Ascending aorta (tissue), 2 donors: ENCODE measurements around the gene STARD4. TPM values are rescaled to one million over a fixed set of nuclear protein-coding genes. Genes with fewer than 3 reads are reported as not detected.
A peak's percentile ranks its signal among the peaks of the same experiment; 100 is the strongest.

Experiments
- DNase-seq, 2 donors: peaks; one replicate each; pipeline ENCODE4 v3.0.0-alpha.2; 2019; ENCODE audit warnings: low spot score in 2 of 2
- H3K27ac ChIP-seq, 2 donors: fragments of 200-600 bp; sonication (generic); one replicate each; pipeline ENCODE4 v1.5.1; 2016 to 2017; ENCODE audit warnings: mild to moderate bottlenecking in 1 of 2
- H3K27me3 ChIP-seq: fragments of 200-600 bp; sonication (generic); one replicate; pipeline ENCODE4 v1.5.1; 2017
- H3K36me3 ChIP-seq, 2 donors: fragments of 200-600 bp; sonication (generic); one replicate each; pipeline ENCODE4 v1.5.1; 2016
- H3K4me1 ChIP-seq, 2 donors: fragments of 200-600 bp; sonication (generic); one replicate each; pipeline ENCODE4 v1.5.1; 2016 to 2017; ENCODE audit warnings: mild to moderate bottlenecking in 1 of 2
- H3K4me3 ChIP-seq, 2 donors: fragments of 200-600 bp; sonication (generic); one replicate each; pipeline ENCODE4 v1.5.1; 2016 to 2017; ENCODE audit warnings: mild to moderate bottlenecking in 1 of 2
- H3K9me3 ChIP-seq, 2 donors: fragments of 200-600 bp; sonication (generic); one replicate each; pipeline ENCODE4 v1.5.1; 2016
- CTCF ChIP-seq, 3 experiments: fragments of 200-600 bp in 2 of 3; fragments of 450-650 bp in 1 of 3; sonication (generic) in 2 of 3; IDR thresholded peaks; one replicate each; pipeline ENCODE4 v1.5.1; 2016 to 2019; ENCODE audit warnings: antibody characterized with exemption in 3 of 3, mild to moderate bottlenecking in 1 of 3, moderate library complexity in 1 of 3
- intact Hi-C: fragments of 100-400 bp; cut with DNase I; formaldehyde crosslinking; loops from one replicate; pipeline ENCODE4 v1.15.1; 2023
- total RNA-seq: library from RNA; depleted of rRNA; stranded (reverse); fragments of >200 nt; gene quantifications from one replicate; pipeline ENCODE4 v1.1.0, GENCODE V29; 2016

STARD4 gene
- 1.5 TPM for total RNA-seq

DNA sequence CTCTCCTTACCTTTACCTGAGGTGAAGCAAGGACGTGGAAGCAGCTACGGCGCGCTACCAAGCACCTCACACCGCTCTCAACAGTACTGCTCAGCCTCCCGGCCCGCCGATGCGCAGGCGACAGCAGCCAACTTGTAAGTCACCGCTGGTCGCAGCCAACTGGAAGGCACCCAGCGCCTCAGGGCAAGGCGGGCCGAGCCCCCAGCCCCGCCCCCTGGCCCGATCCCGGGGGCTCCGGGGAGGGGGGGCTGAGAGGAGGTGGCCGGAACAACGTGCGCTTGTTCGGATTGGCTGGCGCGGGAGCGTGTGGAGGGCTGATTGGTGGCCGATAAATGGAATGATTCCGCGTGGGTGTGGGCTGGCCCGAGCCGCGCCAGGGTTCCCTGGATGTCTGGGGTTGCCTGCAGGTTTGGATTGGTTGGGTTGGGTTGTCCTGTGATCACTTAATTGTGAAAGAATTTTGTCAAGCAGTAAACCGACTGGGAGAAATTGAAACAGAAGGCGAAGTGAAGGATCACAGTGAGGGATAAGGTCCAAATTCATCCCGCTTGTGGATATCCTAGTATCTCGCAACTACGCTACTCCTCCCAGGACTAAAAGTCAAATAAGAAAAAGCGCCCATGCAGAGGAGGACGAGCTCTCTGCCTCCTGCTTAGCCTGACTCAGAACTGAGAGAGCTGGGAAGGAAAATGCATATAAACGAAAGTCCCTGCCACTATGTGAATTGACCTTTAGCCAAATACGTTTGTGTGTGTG is at the start of gene STARD4:
Gene STARD4, minus strand, starts transcription at position 161 of the 756 bp plus-strand sequence. CDS start 5,102 bp downstream, outside the sequence.
- intact Hi-C loops = loop anchor here (2.0 to 10.0 kb wide), 3 partner anchors 245 to 778 kb away; partner anchors contain the start of genes NREP, SLC25A46 and WDR36
- Histone ChIP-seq H3K9me3 (no peaks in the 10 kb centered on the region), H3K27ac (peak within 1 kb of the TSS; percentile 86 to 89), H3K36me3 (no peaks in the 10 kb centered on the region), H3K27me3 (no peaks in the 10 kb centered on the region), H3K4me3 (peak within 1 kb of the TSS; percentile 89 to 90), H3K4me1 (peaks cover 0 to 2% of the 10 kb centered on the region in 2 donors)
- no peak for TF ChIP-seq CTCF (IDR thresholded peaks at IDR 0.05)
- DNase-seq = peak; percentile 90 to 98

DNA sequence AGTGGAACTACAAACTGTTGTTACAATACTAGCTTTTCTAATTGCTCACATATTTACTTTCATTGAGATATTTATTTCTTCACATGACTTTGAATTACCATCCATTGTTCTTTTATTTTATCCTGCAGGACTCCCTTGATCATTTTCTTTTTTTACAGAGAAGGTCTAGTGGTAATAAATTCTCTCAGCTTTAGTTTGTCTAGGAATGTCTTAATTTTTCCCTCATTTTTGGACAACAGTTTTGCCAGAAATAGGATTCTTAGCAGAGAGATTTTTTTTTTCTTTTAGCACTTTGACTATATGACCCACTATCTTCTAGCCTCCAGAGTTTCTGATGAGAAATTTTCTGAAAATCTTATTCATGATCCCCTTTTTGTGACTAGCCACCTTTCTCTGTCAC is 47.3 kb upstream of the STARD4 start:
- Histone ChIP-seq H3K27me3 (no peaks in the 10 kb centered on the region), H3K36me3 (no peaks in the 10 kb centered on the region), H3K27ac (no peak overlapping the region), H3K4me1 (no peaks in the 10 kb centered on the region), H3K4me3 (no peak overlapping the region), H3K9me3 (peaks cover 0 to 6% of the 10 kb centered on the region in 2 donors)
- no peak for DNase-seq
- TF ChIP-seq CTCF (IDR thresholded peaks at IDR 0.05) = no peak
- intact Hi-C loops = loop anchor here (10.0 kb wide), 1 partner anchor 445 kb away; no protein-coding TSS in a partner anchor

DNA sequence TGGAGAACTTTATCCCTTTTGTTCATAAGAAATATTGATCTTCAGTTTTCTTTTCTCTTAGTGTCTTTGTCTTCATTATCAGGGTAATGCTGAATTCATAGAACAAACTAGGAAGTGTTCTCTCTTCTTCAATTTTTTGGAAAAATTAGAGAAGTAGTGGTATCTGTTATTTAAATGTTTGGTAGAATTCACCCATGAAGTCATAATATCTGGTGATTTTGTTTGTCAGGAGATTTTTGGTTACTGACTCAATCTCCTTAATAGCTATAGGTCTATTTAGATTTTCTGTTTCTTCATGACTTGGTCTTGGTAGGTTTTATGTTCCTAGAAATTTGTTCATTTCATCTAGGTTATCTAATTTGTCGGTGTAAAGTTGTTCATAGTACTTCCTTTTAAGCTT is 45.4 kb upstream of the STARD4 start:
- DNase-seq = no peak
- intact Hi-C loops = loop anchor here (10.0 kb wide), 1 partner anchor 447 kb away; no protein-coding TSS in a partner anchor
- no peak overlapping the region for H3K4me3 ChIP-seq
- no peak for TF ChIP-seq CTCF (IDR thresholded peaks at IDR 0.05)
- H3K36me3 ChIP-seq = no peaks in the 10 kb centered on the region
- peaks cover 0 to 6% of the 10 kb centered on the region in 2 donors for H3K9me3 ChIP-seq
- H3K4me1 ChIP-seq = no peaks in the 10 kb centered on the region
- H3K27me3 ChIP-seq = no peaks in the 10 kb centered on the region
- no peak overlapping the region for H3K27ac ChIP-seq

- Histone ChIP-seq H3K27me3 (no peaks in the 10 kb centered on the region), H3K4me3 (no peak overlapping the region), H3K4me1 (no peaks in the 10 kb centered on the region), H3K36me3 (no peaks in the 10 kb centered on the region), H3K27ac (no peak overlapping the region), H3K9me3 (peaks cover 0 to 6% of the 10 kb centered on the region in 2 donors)
- DNase-seq = no peak
- intact Hi-C loops = loop anchor here (10.0 kb wide), 1 partner anchor 448 kb away; no protein-coding TSS in a partner anchor
- no peak for TF ChIP-seq CTCF (IDR thresholded peaks at IDR 0.05)
These were observed 44.8 kb upstream of the STARD4 start for GRCh38 chr5:111557111-111557510.

DNA sequence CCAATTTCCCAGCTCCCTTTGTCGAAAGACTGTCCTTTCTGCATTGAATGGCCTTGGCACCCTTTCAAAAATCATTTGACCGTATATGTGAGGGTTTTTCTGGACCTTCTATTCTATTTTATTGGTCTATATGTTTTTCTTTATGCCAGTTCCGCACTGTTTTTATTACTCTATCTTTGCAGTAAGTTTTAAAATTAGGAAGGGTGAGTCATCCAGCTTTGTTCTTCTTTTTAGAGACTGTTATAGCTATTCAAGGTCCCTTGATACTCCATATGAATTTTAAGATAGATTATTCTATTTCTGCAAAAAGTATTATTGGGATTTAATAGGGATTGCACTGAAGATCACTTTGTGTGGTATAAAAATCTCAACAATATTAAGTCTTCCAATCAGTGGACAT is 44.2 kb upstream of the STARD4 start:
- Histone ChIP-seq H3K9me3 (peaks cover 0 to 6% of the 10 kb centered on the region in 2 donors), H3K27ac (no peak overlapping the region), H3K27me3 (no peaks in the 10 kb centered on the region), H3K4me3 (no peak overlapping the region), H3K4me1 (no peaks in the 10 kb centered on the region), H3K36me3 (no peaks in the 10 kb centered on the region)
- intact Hi-C loops = loop anchor here (10.0 kb wide), 1 partner anchor 448 kb away; no protein-coding TSS in a partner anchor
- TF ChIP-seq CTCF (IDR thresholded peaks at IDR 0.05) = no peak
- DNase-seq = no peak
